Stimulated activated effector memory CD8-positive, alpha-beta T cell treated with anti-CD3 and anti-CD28 coated beads, Interleukin-12 subunit alpha, Interleukin-12 subunit beta, amount 100 ng/mL, for 72 hours (primary cell): ENCODE measurements around the gene CYP17A1.
A peak's percentile ranks its signal among the peaks of the same experiment; 100 is the strongest.
"Not testable (repeated sequence)": the region's sequence is repeated elsewhere in the genome, so short reads cannot be mapped to it uniquely, and the experiment has no call there.

Source experiments
- ATAC-seq: fragments of 150-1000 bp; cut with Tn5 transposase; 2 replicates; pipeline ENCODE4 v1.10.0; 2021
- DNase-seq, 2 donors: peaks; one replicate each; pipeline ENCODE4 v3.0.0; 2021 to 2022; ENCODE audit warnings: low spot score in 2 of 2
- H3K27ac Mint-ChIP-seq: one replicate; pipeline ENCODE4 v1.8.0; 2022; ENCODE audit warnings: mild to moderate bottlenecking, mixed read lengths
- H3K36me3 Mint-ChIP-seq: one replicate; pipeline ENCODE4 v1.8.0; 2022; ENCODE audit warnings: mild to moderate bottlenecking, mixed read lengths
- H3K4me1 Mint-ChIP-seq: one replicate; pipeline ENCODE4 v1.8.0; 2022; ENCODE audit warnings: mixed read lengths
- H3K4me3 Mint-ChIP-seq: one replicate; pipeline ENCODE4 v1.8.0; 2022; ENCODE audit warnings: mild to moderate bottlenecking, mixed read lengths
- H3K9me3 Mint-ChIP-seq: one replicate; pipeline ENCODE4 v1.8.0; 2022; ENCODE audit warnings: mixed read lengths

Gene CYP17A1

GRCh38 chr10:102837230-102837721 is at the start of gene CYP17A1:
Gene CYP17A1, minus strand, starts transcription at chr10:102837413. Its CDS starts 52 bp downstream, at chr10:102837361.
- H3K9me3 Mint-ChIP-seq, result peaks cover 4% of the 10 kb centered on the region
- no peak for ATAC-seq
- no peak within 1 kb of the TSS for H3K27ac Mint-ChIP-seq

GRCh38 chr10:102880256-102880655 is 43.0 kb upstream of the CYP17A1 start:
- H3K4me1 Mint-ChIP-seq, result no peaks in the 10 kb centered on the region
- no peak for DNase-seq
- H3K4me3 Mint-ChIP-seq, result no peak overlapping the region
- H3K36me3 Mint-ChIP-seq, result no peaks in the 10 kb centered on the region
- no peaks in the 10 kb centered on the region for H3K9me3 Mint-ChIP-seq
- H3K27ac Mint-ChIP-seq, result no peak overlapping the region
- no peak for ATAC-seq

More at GRCh38 chr10:102837230-102837721, at the start of gene CYP17A1:
- Mint-ChIP-seq H3K4me3 (no peak within 1 kb of the TSS), H3K4me1 (peaks cover 9% of the 10 kb centered on the region), H3K36me3 (no peaks in the 10 kb centered on the region)
- DNase-seq, result no peak

- DNase-seq, result no peak
- Mint-ChIP-seq H3K27ac (no peak overlapping the region), H3K36me3 (no peaks in the 10 kb centered on the region), H3K4me1 (no peaks in the 10 kb centered on the region), H3K4me3 (no peak overlapping the region), H3K9me3 (no peaks in the 10 kb centered on the region)
- no peak for ATAC-seq
Observed at GRCh38 chr10:102878629-102879028, 41.4 kb upstream of the CYP17A1 start.

GRCh38 chr10:102876747-102877153 is 39.5 kb upstream of the CYP17A1 start:
- Mint-ChIP-seq H3K36me3 (no peaks in the 10 kb centered on the region), H3K9me3 (no peaks in the 10 kb centered on the region), H3K4me3 (no peak overlapping the region), H3K27ac (no peak overlapping the region), H3K4me1 (no peaks in the 10 kb centered on the region)
- DNase-seq (no peak), ATAC-seq (no peak)

- ATAC-seq (no peak), DNase-seq (no peak)
- Mint-ChIP-seq H3K4me3 (no peak overlapping the region), H3K9me3 (no peaks in the 10 kb centered on the region), H3K36me3 (no peaks in the 10 kb centered on the region), H3K27ac (no peak overlapping the region), H3K4me1 (peaks cover 13% of the 10 kb centered on the region)
Observed at GRCh38 chr10:102872163-102872562, 35.0 kb upstream of the CYP17A1 start.

- DNase-seq (no peak), ATAC-seq (no peak)
- Mint-ChIP-seq H3K4me3 (peak overlapping the region; percentile 60), H3K4me1 (peaks cover 13% of the 10 kb centered on the region), H3K36me3 (no peaks in the 10 kb centered on the region), H3K27ac (no peak overlapping the region), H3K9me3 (no peaks in the 10 kb centered on the region)
Observed at GRCh38 chr10:102870221-102870620, 33.0 kb upstream of the CYP17A1 start.

- Mint-ChIP-seq H3K36me3 (peaks cover 6% of the 10 kb centered on the region), H3K4me1 (peaks cover 13% of the 10 kb centered on the region), H3K9me3 (no peaks in the 10 kb centered on the region), H3K27ac (peak within 1 kb of the TSS; percentile 79), H3K4me3 (peak within 1 kb of the TSS; percentile 60)
- peak in 1 of 2 donors; percentile 51 for DNase-seq
- peak; percentile 75 for ATAC-seq
Observed at GRCh38 chr10:102869258-102870198, 32.3 kb upstream of the CYP17A1 start, which contains the start of gene AS3MT. Gene AS3MT, plus strand, starts transcription at chr10:102869470. Its CDS starts 123 bp downstream, at chr10:102869593.

- ATAC-seq (no peak), DNase-seq (no peak)
- Mint-ChIP-seq H3K27ac (no peak overlapping the region), H3K4me1 (peaks cover 13% of the 10 kb centered on the region), H3K9me3 (no peaks in the 10 kb centered on the region), H3K36me3 (peaks cover 13% of the 10 kb centered on the region), H3K4me3 (peak overlapping the region; percentile 60)
Observed at GRCh38 chr10:102868911-102869257, 31.7 kb upstream of the CYP17A1 start.

GRCh38 chr10:102865620-102866019 is 28.4 kb upstream of the CYP17A1 start:
- DNase-seq, result no peak
- no peak overlapping the region for H3K4me3 Mint-ChIP-seq
- no peak overlapping the region for H3K27ac Mint-ChIP-seq
- ATAC-seq, result no peak
- H3K9me3 Mint-ChIP-seq, result no peaks in the 10 kb centered on the region
- H3K4me1 Mint-ChIP-seq, result peaks cover 13% of the 10 kb centered on the region
- H3K36me3 Mint-ChIP-seq, result peaks cover 43% of the 10 kb centered on the region

GRCh38 chr10:102863660-102864059 is 26.4 kb upstream of the CYP17A1 start:
- no peaks in the 10 kb centered on the region for H3K9me3 Mint-ChIP-seq
- H3K36me3 Mint-ChIP-seq, result peaks cover 53% of the 10 kb centered on the region
- H3K4me1 Mint-ChIP-seq, result no peaks in the 10 kb centered on the region
- DNase-seq (no peak), ATAC-seq (no peak)
- no peak overlapping the region for H3K4me3 Mint-ChIP-seq
- no peak overlapping the region for H3K27ac Mint-ChIP-seq

- H3K4me3 Mint-ChIP-seq, result no peak overlapping the region
- peaks cover 12% of the 10 kb centered on the region for H3K4me1 Mint-ChIP-seq
- DNase-seq (no peak), ATAC-seq (no peak)
- no peak overlapping the region for H3K27ac Mint-ChIP-seq
- H3K9me3 Mint-ChIP-seq, result no peaks in the 10 kb centered on the region
- H3K36me3 Mint-ChIP-seq, result peaks cover 50% of the 10 kb centered on the region
Observed at GRCh38 chr10:102859911-102860310, 22.7 kb upstream of the CYP17A1 start.

- Mint-ChIP-seq H3K4me3 (no peak overlapping the region), H3K4me1 (peaks cover 20% of the 10 kb centered on the region), H3K36me3 (peaks cover 20% of the 10 kb centered on the region), H3K9me3 (no peaks in the 10 kb centered on the region), H3K27ac (no peak overlapping the region)
- no peak for ATAC-seq
- no peak for DNase-seq
Observed at GRCh38 chr10:102856758-102857424, 19.7 kb upstream of the CYP17A1 start.

- Mint-ChIP-seq H3K4me3 (peak overlapping the region; percentile 30), H3K4me1 (peaks cover 20% of the 10 kb centered on the region)
- not testable (repeated sequence) for ATAC-seq, H3K27ac Mint-ChIP-seq, H3K36me3 Mint-ChIP-seq, H3K9me3 Mint-ChIP-seq, DNase-seq
Observed at GRCh38 chr10:102855731-102856436, 18.7 kb upstream of the CYP17A1 start.

- DNase-seq, H3K4me3 Mint-ChIP-seq, H3K27ac Mint-ChIP-seq, ATAC-seq, H3K9me3 Mint-ChIP-seq, H3K36me3 Mint-ChIP-seq: not testable (repeated sequence)
- peaks cover 20% of the 10 kb centered on the region for H3K4me1 Mint-ChIP-seq
Observed at GRCh38 chr10:102853237-102853636, 16.0 kb upstream of the CYP17A1 start.

GRCh38 chr10:102850025-102850518 is 12.9 kb upstream of the CYP17A1 start:
- Mint-ChIP-seq H3K27ac (no peak overlapping the region), H3K4me1 (peaks cover 7% of the 10 kb centered on the region), H3K36me3 (no peaks in the 10 kb centered on the region), H3K9me3 (no peaks in the 10 kb centered on the region), H3K4me3 (no peak overlapping the region)
- no peak for ATAC-seq
- no peak for DNase-seq
